H1 (cell line): ENCODE data around the gene ELOVL1. TPM values are rescaled to one million over a fixed set of nuclear protein-coding genes. Genes with fewer than 3 reads are reported as not detected.

Experiments
- CTCF ChIA-PET: fragments of 300-600 bp; sonication (Branson Sonifier 250); formaldehyde crosslinking; loops from one replicate; lab custom pipeline; 2021; ENCODE audit not compliant: partially characterized antibody; lab: Charles Lee
- POLR2A ChIA-PET: fragments of 300-600 bp; sonication (Branson Sonifier 250); formaldehyde crosslinking; loops from one replicate; lab custom pipeline; 2021; ENCODE audit warnings: inconsistent platforms; ENCODE audit not compliant: partially characterized antibody; lab: Charles Lee
- DNase-seq, 2 experiments: peaks; one replicate each; pipeline versions ENCODE4 v3.0.0 to v3.0.0-alpha.2; 2010 to 2022; ENCODE audit warnings: low spot score in 2 of 2, low read depth in 1 of 2, mixed read lengths in 1 of 2
- FAIRE-seq: peaks from 2 replicates; lab custom pipeline; 2011; peaks lifted over from hg19 to GRCh38; lab: Jason Lieb, UNC
- H2AFZ ChIP-seq: 2 replicates; pipeline ENCODE4 v1.8.1; 2012; ENCODE audit warnings: low read length, inconsistent platforms
- H2AK5ac ChIP-seq: 2 replicates; pipeline ENCODE4 v1.6.1; 2013; ENCODE audit warnings: low read depth, low read length
- H2BK120ac ChIP-seq: replicated peaks from 2 replicates; pipeline ENCODE3; 2013; ENCODE audit warnings: low read depth, low read length, inconsistent platforms
- H2BK12ac ChIP-seq: 2 replicates; pipeline ENCODE4 v1.6.1; 2013; ENCODE audit warnings: low read depth, low read length
- H2BK15ac ChIP-seq: 2 replicates; pipeline ENCODE4 v1.6.1; 2013; ENCODE audit warnings: low read length
- H2BK20ac ChIP-seq: 2 replicates; pipeline ENCODE4 v1.6.1; 2013; ENCODE audit warnings: low read length
- H2BK5ac ChIP-seq: 2 replicates; pipeline ENCODE4 v1.6.1; 2013; ENCODE audit warnings: low read depth, low read length
- H3K14ac ChIP-seq: 2 replicates; pipeline ENCODE4 v1.6.1; 2013; ENCODE audit warnings: inconsistent platforms; ENCODE audit not compliant: insufficient read length
- H3K18ac ChIP-seq: 2 replicates; pipeline ENCODE4 v1.6.1; 2013; ENCODE audit warnings: low read length; ENCODE audit errors: extremely low read depth
- H3K23ac ChIP-seq: 2 replicates; pipeline ENCODE4 v1.6.1; 2013; ENCODE audit warnings: inconsistent platforms; ENCODE audit not compliant: insufficient read length
- H3K23me2 ChIP-seq: 2 replicates; pipeline ENCODE4 v1.6.1; 2013; ENCODE audit warnings: low read depth, low read length
- H3K27ac ChIP-seq: 2 replicates; pipeline ENCODE4 v1.6.1; 2011; ENCODE audit warnings: low read depth, low read length, inconsistent platforms
- H3K27me3 ChIP-seq, 4 experiments: replicated peaks in 1 of 4; 1 replicate in 1 of 4; 2 replicates in 3 of 4; pipeline versions ENCODE4 v1.6.1 to v1.8.1; 2011 to 2013; ENCODE audit warnings: low read length in 3 of 4, mild to moderate bottlenecking in 3 of 4, inconsistent platforms in 2 of 4, mixed read lengths in 2 of 4, moderate library complexity in 1 of 4; ENCODE audit not compliant: control insufficient read depth in 3 of 4, insufficient read depth in 3 of 4; ENCODE audit errors: extremely low read depth in 1 of 4
- H3K36me3 ChIP-seq, 4 experiments: 2 replicates each; pipeline versions ENCODE4 v1.6.1 to v1.8.1; 2011 to 2013; ENCODE audit warnings: mild to moderate bottlenecking in 4 of 4, low read length in 3 of 4, moderate library complexity in 2 of 4, control low read depth in 1 of 4, inconsistent platforms in 1 of 4; ENCODE audit not compliant: insufficient read depth in 4 of 4, control insufficient read depth in 2 of 4
- H3K4ac ChIP-seq: replicated peaks from 2 replicates; pipeline ENCODE3; 2013; ENCODE audit warnings: low read length, low read depth, mixed read lengths, inconsistent platforms; ENCODE audit not compliant: insufficient read length
- H3K4me1 ChIP-seq, 4 experiments: replicated peaks in 1 of 4; 1 replicate in 1 of 4; 2 replicates in 3 of 4; pipeline versions ENCODE4 v1.6.1 to v1.8.1; 2011 to 2013; ENCODE audit warnings: low read length in 3 of 4, inconsistent platforms in 2 of 4, mixed read lengths in 1 of 4; ENCODE audit not compliant: insufficient read depth in 4 of 4, control insufficient read depth in 3 of 4
- H3K4me2 ChIP-seq, 2 experiments: 2 replicates each; pipeline versions ENCODE4 v1.6.1 to v1.8.1; 2011 to 2013; ENCODE audit warnings: low read depth in 2 of 2, low read length in 2 of 2, control low read depth in 1 of 2, inconsistent platforms in 1 of 2, mild to moderate bottlenecking in 1 of 2; ENCODE audit not compliant: insufficient read depth in 1 of 2
- H3K4me3 ChIP-seq, 4 experiments: fragments of 200-600, 300-600 bp in 1 of 4; sonication (generic), shearing (Covaris generic), sonication (Bioruptor Twin) in 1 of 4; 2 replicates each; pipeline versions ENCODE4 v1.5.1 to v1.8.1; 2011 to 2016; ENCODE audit warnings: low read length in 4 of 4, low read depth in 3 of 4, control low read depth in 2 of 4, inconsistent platforms in 2 of 4, mild to moderate bottlenecking in 2 of 4, mixed read lengths in 1 of 4, moderate library complexity in 1 of 4; ENCODE audit not compliant: insufficient read depth in 2 of 4; ENCODE audit errors: extremely low read depth in 1 of 4
- H3K56ac ChIP-seq: replicated peaks from 2 replicates; pipeline ENCODE3; 2013; ENCODE audit warnings: low read depth, mild to moderate bottlenecking, mixed read lengths, low read length, inconsistent platforms; ENCODE audit not compliant: insufficient read length
- H3K79me1 ChIP-seq: 2 replicates; pipeline ENCODE4 v1.6.1; 2013; ENCODE audit warnings: low read depth, low read length, control low read depth
- H3K79me2 ChIP-seq, 2 experiments: 2 replicates each; pipeline versions ENCODE4 v1.6.1 to v1.8.1; 2012 to 2013; ENCODE audit warnings: low read length in 2 of 2, mild to moderate bottlenecking in 2 of 2, inconsistent platforms in 1 of 2; ENCODE audit not compliant: insufficient read depth in 2 of 2, control insufficient read depth in 1 of 2
- H3K9ac ChIP-seq, 4 experiments: replicated peaks in 1 of 4; 1 replicate in 1 of 4; 2 replicates in 3 of 4; pipeline versions ENCODE4 v1.6.1 to v1.8.1; 2011 to 2013; ENCODE audit warnings: low read depth in 3 of 4, low read length in 3 of 4, control low read depth in 2 of 4, mild to moderate bottlenecking in 2 of 4, moderate library complexity in 2 of 4, inconsistent platforms in 1 of 4; ENCODE audit errors: extremely low read depth in 1 of 4
- H3K9me3 ChIP-seq, 2 experiments: 2 replicates each; pipeline versions ENCODE4 v1.6.1 to v1.8.1; 2012 to 2013; ENCODE audit warnings: mild to moderate bottlenecking in 2 of 2, moderate library complexity in 2 of 2, control low read depth in 1 of 2, inconsistent platforms in 1 of 2, low read depth in 1 of 2, low read length in 1 of 2, mixed read lengths in 1 of 2; ENCODE audit not compliant: insufficient read depth in 2 of 2
- H4K20me1 ChIP-seq, 2 experiments: replicated peaks in 1 of 2; 2 replicates each; pipeline versions ENCODE3 to v1.8.1; 2011 to 2013; ENCODE audit warnings: inconsistent platforms in 2 of 2, low read length in 2 of 2, mild to moderate bottlenecking in 1 of 2; ENCODE audit not compliant: insufficient read depth in 2 of 2, control insufficient read depth in 1 of 2
- H4K5ac ChIP-seq: 2 replicates; pipeline ENCODE4 v1.6.1; 2013; ENCODE audit warnings: low read length, low read depth, mixed read lengths, inconsistent platforms; ENCODE audit not compliant: insufficient read length
- H4K8ac ChIP-seq: 2 replicates; pipeline ENCODE4 v1.8.0; 2013; ENCODE audit warnings: mild to moderate bottlenecking, moderate library complexity, low read length, inconsistent platforms; ENCODE audit not compliant: insufficient read depth; ENCODE audit errors: extremely low read depth
- H4K91ac ChIP-seq: replicated peaks from 2 replicates; pipeline ENCODE3; 2013; ENCODE audit warnings: low read length, mixed read lengths, inconsistent platforms; ENCODE audit not compliant: insufficient read length
- CTBP2 ChIP-seq: IDR thresholded peaks from 2 replicates; pipeline ENCODE4 v1.7.0; 2011; ENCODE audit warnings: borderline replicate concordance, mild to moderate bottlenecking, moderate library complexity, mixed read lengths, low read length; ENCODE audit not compliant: insufficient read depth, insufficient read length
- E2F6 ChIP-seq: IDR thresholded peaks from 2 replicates; pipeline ENCODE4 v1.6.1; 2012; ENCODE audit warnings: inconsistent platforms
- EP300 ChIP-seq, 2 experiments: IDR thresholded peaks; 1 replicate in 1 of 2; 2 replicates in 1 of 2; pipeline ENCODE4 v1.6.1; 2011 to 2012; ENCODE audit warnings: low read depth in 2 of 2, low read length in 2 of 2, mild to moderate bottlenecking in 2 of 2, borderline replicate concordance in 1 of 2, inconsistent platforms in 1 of 2, moderate library complexity in 1 of 2
- JUN ChIP-seq: IDR thresholded peaks from 2 replicates; pipeline ENCODE4 v1.6.1; 2011; ENCODE audit warnings: low read depth, mild to moderate bottlenecking, improper control_type of control experiment, low read length
- JUND ChIP-seq: IDR thresholded peaks from 2 replicates; pipeline ENCODE4 v1.6.1; 2011; ENCODE audit warnings: mild to moderate bottlenecking, improper control_type of control experiment, low read length
- MAFK ChIP-seq: IDR thresholded peaks from 2 replicates; pipeline ENCODE4 v1.6.1; 2012; ENCODE audit warnings: low read depth, mild to moderate bottlenecking, improper control_type of control experiment, low read length
- NANOG ChIP-seq: IDR thresholded peaks from 2 replicates; pipeline ENCODE4 v1.6.1; 2011; ENCODE audit warnings: low read length, low read depth, mild to moderate bottlenecking, inconsistent platforms; ENCODE audit not compliant: insufficient read depth, poor library complexity, severe bottlenecking
- NRF1 ChIP-seq: IDR thresholded peaks from 2 replicates; pipeline ENCODE4 v1.6.1; 2011; ENCODE audit warnings: mild to moderate bottlenecking, low read depth, low read length, improper control_type of control experiment
- POU5F1 ChIP-seq: IDR thresholded peaks from 2 replicates; pipeline ENCODE4 v1.6.1; 2011; ENCODE audit warnings: low read depth, mild to moderate bottlenecking, low read length, moderate library complexity
- SIRT6 ChIP-seq: IDR thresholded peaks from one replicate; pipeline ENCODE4 v1.7.1; 2012; ENCODE audit warnings: low read length, inconsistent platforms
- SIX5 ChIP-seq: IDR thresholded peaks from 2 replicates; pipeline ENCODE4 v1.6.1; 2011; ENCODE audit warnings: mild to moderate bottlenecking, low read depth, low read length
- SP2 ChIP-seq: IDR thresholded peaks from 2 replicates; pipeline ENCODE4 v1.6.1; 2012; ENCODE audit warnings: mild to moderate bottlenecking, low read length, inconsistent platforms
- SUZ12 ChIP-seq: fragments of 200-600 bp; sonication (generic); IDR thresholded peaks from 2 replicates; pipeline ENCODE4 v1.6.1; 2012; ENCODE audit warnings: mild to moderate bottlenecking, inconsistent platforms, low read length, moderate library complexity, mixed read lengths
- TAF7 ChIP-seq: optimal IDR thresholded peaks from 2 replicates; pipeline ENCODE3; 2011; ENCODE audit warnings: low read depth, mild to moderate bottlenecking, inconsistent platforms, low read length, moderate library complexity, borderline replicate concordance
- WGBS, 2 experiments: shearing (Covaris generic) in 1 of 2; methylation state at CpG; one replicate each; pipeline versions ENCODE4 v1.1.6 to v1.1.7; 2013 to 2015; ENCODE audit warnings: low lambda C conversion rate in 2 of 2, mixed read lengths in 2 of 2, inconsistent platforms in 1 of 2, low coverage in 1 of 2, missing lambda C conversion rate in 1 of 2; ENCODE audit not compliant: insufficient replicate concordance in 2 of 2, insufficient coverage in 1 of 2, insufficient read length in 1 of 2; ENCODE audit errors: extremely low coverage in 1 of 2, missing lambda C conversion rate in 1 of 2; 5-methylcytosine and 5-hydroxymethylcytosine counted together
- polyA plus RNA-seq, 7 experiments: library from polyadenylated mRNA; depleted of rRNA in 3 of 7; stranded (reverse) in 5 of 7; unstranded in 2 of 7; fragments of >200 nt in 5 of 7; fragments of 200-250 nt in 2 of 7; gene quantifications; 1 replicate in 5 of 7; 2 replicates in 1 of 7; 4 replicates in 1 of 7; pipeline versions ENCODE4 v1.2.1 to v1.2.3, GENCODE V29; 2011 to 2013; ENCODE audit warnings: missing spikeins in 2 of 7, mixed read lengths in 2 of 7
- total RNA-seq: library from RNA; stranded (reverse); fragmentation: NEBNext Ultra II Directional; extraction: Animal tissue kit (Norgen Biotek cat#: 25700); gene quantifications from 2 replicates; pipeline ENCODE4 v1.2.1, GENCODE V29; 2021

Gene ELOVL1
- total and polyA plus RNA-seq, 2 of the 8 experiments (the other 6 are each of a cell fraction or from before 2014, with no cell fraction given): 28.5 to 68.1 TPM

GRCh38 chr1:43377831-43378230 is 10.0 kb upstream of the ELOVL1 start:
- Histone ChIP-seq H3K27ac (no peak overlapping the region), H2BK5ac (no peak overlapping the region), H3K9ac (no peak overlapping the region), H3K23ac (no peak overlapping the region), H2BK20ac (no peak overlapping the region), H2AFZ (no peak overlapping the region), H3K4me3 (no peak overlapping the region), H3K27me3 (no peaks in the 10 kb centered on the region), H4K5ac (no peak overlapping the region), H2AK5ac (no peak overlapping the region), H3K23me2 (no peaks in the 10 kb centered on the region), H2BK15ac (no peak overlapping the region), H3K36me3 (peaks cover 0 to 4% (median 0%) of the 10 kb centered on the region in 4 experiments; a peak in 2 of 8 replicates), H4K8ac (no peak overlapping the region), H3K4ac (no peak overlapping the region), H3K4me1 (no peaks in the 10 kb centered on the region), H4K91ac (no peak overlapping the region), H2BK12ac (no peak overlapping the region), H3K56ac (no peak overlapping the region), H2BK120ac (no peak overlapping the region), H3K14ac (no peak overlapping the region), H3K9me3 (no peaks in the 10 kb centered on the region), H3K18ac (no peak overlapping the region), H3K4me2 (no peak overlapping the region), H4K20me1 (no peaks in the 10 kb centered on the region), H3K79me2 (no peaks in the 10 kb centered on the region), H3K79me1 (no peaks in the 10 kb centered on the region; the same call in 1 of the 2 replicates)
- CTCF ChIA-PET: interaction anchor here (1.0 to 1.4 kb wide), 6 partner anchors 37 to 150 kb away, joined by 3 to 5 read pairs (median 3); partner anchors contain the start of gene C1orf210
- POLR2A ChIA-PET: interaction anchor here (1.1 to 3.8 kb wide), 4 partner anchors 10 to 17 kb away, joined by 4 to 38 read pairs (median 16); partner anchors contain the start of genes ELOVL1, MED8 and SZT2
- WGBS, 2 experiments: 85% methylated on average over 1 of the region's 1 CpG; no CpG with 5 or more reads in 1 of the 2 experiments
- FAIRE-seq (no peak), DNase-seq (no peak)
- no peak for TF ChIP-seq SIX5
- no peak for TF ChIP-seq SP2
- no peak for TF ChIP-seq SIRT6
- TF ChIP-seq NANOG: no peak
- TF ChIP-seq TAF7: no peak
- TF ChIP-seq SUZ12: no peak
- no peak for TF ChIP-seq EP300 (IDR thresholded peaks at IDR 0.05; ENCODE audit: borderline replicate concordance in 1 of 2, low read depth in 2 of 2, low read length in 2 of 2)
- no peak for TF ChIP-seq POU5F1
- TF ChIP-seq JUN: no peak
- no peak for TF ChIP-seq CTBP2
- no peak for TF ChIP-seq NRF1
- TF ChIP-seq JUND: no peak
- TF ChIP-seq MAFK: no peak
- TF ChIP-seq E2F6: no peak
